GM12875 (cell line): ENCODE results near the gene SLC29A1.

ENCODE experiments used
- H3K4me3 ChIP-seq: one replicate; pipeline ENCODE4 v1.5.1; 2011; ENCODE audit warnings: low read depth, low read length, control low read depth
- TF ChIP-seq, protein P1 (sequence below): IDR thresholded peaks from 2 replicates; pipeline ENCODE4 v1.5.1; 2011; ENCODE audit warnings: low read depth, mild to moderate bottlenecking, control low read depth, inconsistent platforms, low read length, moderate library complexity, borderline replicate concordance; ENCODE audit not compliant: insufficient read depth

SLC29A1 gene

DNA sequence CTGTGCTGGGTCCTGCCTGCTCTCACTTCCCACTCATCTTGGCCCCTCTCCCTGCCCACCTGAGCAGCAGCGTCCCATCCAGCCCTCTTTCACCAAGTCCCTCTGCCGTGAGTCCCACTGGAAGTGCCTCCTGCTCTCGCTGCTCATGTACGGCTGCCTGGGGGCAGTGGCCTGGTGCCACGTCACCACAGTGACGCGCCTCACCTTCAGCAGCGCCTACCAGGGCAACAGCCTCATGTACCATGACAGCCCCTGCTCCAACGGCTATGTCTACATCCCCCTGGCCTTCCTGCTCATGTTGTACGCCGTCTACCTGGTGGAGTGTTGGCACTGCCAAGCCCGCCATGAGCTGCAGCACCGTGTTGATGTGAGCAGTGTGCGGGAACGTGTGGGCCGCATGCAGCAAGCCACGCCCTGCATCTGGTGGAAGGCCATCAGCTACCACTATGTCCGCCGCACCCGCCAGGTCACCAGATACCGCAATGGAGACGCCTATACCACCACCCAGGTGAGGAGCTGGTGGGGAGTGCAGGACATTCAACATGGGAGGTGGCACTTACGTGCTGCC is 49.7 kb downstream of the SLC29A1 start:
- TF ChIP-seq, protein P1, sequence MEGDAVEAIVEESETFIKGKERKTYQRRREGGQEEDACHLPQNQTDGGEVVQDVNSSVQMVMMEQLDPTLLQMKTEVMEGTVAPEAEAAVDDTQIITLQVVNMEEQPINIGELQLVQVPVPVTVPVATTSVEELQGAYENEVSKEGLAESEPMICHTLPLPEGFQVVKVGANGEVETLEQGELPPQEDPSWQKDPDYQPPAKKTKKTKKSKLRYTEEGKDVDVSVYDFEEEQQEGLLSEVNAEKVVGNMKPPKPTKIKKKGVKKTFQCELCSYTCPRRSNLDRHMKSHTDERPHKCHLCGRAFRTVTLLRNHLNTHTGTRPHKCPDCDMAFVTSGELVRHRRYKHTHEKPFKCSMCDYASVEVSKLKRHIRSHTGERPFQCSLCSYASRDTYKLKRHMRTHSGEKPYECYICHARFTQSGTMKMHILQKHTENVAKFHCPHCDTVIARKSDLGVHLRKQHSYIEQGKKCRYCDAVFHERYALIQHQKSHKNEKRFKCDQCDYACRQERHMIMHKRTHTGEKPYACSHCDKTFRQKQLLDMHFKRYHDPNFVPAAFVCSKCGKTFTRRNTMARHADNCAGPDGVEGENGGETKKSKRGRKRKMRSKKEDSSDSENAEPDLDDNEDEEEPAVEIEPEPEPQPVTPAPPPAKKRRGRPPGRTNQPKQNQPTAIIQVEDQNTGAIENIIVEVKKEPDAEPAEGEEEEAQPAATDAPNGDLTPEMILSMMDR, result no peak
- no peak overlapping the region for H3K4me3 ChIP-seq

DNA sequence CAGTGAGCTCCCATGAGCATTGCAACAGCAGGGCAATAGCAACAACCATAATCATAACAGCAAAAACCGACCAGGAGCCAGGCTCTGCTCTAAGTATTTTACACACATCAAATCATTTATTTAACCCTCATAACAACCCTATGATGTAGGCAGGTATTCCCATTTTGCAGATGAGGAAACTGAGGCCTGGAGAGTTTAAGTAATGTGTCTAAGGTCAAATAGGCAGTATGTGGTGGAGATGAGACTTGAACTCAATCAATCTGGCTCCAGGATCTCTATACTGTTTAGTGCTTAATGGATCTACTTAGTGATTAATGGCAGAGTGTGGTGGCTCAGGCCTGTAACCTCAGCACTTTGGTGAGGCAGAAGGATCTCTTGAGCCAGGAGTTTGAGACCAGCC is 50.2 kb downstream of the SLC29A1 start:
- TF ChIP-seq, protein P1, result no peak

DNA sequence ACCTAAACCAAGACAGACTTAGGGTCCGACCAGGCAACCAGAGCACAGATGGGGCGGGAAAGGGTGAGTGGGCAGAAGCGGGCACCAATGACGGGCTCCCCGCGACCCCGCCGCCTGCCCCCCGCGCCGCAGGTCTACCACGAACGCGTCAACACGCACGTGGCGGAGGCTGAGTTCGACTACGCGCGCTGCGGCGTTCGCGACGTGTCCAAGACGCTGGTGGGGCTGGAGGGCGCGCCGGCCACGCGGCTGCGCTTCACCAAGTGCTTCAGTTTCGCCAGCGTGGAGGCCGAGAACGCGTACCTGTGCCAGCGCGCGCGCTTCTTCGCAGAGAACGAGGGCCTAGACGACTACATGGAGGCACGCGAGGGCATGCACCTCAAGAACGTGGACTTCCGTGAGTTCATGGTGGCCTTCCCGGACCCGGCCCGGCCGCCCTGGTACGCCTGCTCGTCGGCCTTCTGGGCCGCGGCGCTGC is 51.9 kb downstream of the SLC29A1 start:
- TF ChIP-seq, protein P1, result no peak
- H3K4me3 ChIP-seq, result no peak overlapping the region

More for the DNA sequence above, 50.2 kb downstream of the SLC29A1 start:
- H3K4me3 ChIP-seq, result no peak overlapping the region

DNA sequence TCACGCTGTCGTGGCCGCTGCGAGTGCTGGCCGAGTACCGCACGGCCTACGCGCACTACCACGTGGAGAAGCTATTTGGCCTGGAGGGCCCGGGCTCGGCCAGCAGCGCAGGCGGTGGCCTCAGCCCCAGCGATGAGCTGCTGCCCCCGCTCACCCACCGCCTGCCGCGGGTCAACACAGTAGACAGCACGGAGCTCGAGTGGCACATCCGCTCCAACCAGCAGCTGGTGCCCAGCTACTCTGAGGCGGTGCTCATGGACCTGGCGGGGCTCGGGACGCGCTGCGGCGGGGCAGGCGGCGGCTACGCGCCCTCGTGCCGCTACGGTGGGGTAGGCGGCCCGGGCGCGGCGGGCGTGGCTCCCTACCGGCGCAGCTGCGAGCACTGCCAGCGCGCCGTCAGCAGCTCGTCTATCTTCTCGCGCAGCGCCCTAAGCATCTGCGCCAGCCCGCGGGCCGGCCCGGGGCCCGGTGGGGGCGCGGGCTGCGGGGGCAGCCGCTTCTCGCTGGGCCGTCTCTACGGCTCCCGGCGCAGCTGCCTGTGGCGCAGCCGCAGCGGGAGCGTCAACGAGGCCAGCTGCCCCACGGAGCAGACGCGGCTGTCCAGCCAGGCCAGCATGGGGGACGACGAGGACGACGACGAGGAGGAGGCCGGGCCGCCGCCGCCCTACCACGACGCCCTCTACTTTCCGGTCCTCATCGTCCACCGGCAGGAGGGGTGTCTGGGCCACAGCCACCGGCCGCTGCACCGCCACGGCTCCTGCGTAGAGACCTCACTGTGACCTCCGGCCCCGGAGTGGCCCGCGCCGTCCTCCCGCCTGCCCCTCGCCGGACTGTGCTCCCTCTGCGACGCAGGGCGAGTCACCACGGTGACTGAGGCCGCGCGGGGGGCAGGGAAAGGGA is 52.6 kb downstream of the SLC29A1 start:
- TF ChIP-seq, protein P1, result no peak
- no peak overlapping the region for H3K4me3 ChIP-seq

DNA sequence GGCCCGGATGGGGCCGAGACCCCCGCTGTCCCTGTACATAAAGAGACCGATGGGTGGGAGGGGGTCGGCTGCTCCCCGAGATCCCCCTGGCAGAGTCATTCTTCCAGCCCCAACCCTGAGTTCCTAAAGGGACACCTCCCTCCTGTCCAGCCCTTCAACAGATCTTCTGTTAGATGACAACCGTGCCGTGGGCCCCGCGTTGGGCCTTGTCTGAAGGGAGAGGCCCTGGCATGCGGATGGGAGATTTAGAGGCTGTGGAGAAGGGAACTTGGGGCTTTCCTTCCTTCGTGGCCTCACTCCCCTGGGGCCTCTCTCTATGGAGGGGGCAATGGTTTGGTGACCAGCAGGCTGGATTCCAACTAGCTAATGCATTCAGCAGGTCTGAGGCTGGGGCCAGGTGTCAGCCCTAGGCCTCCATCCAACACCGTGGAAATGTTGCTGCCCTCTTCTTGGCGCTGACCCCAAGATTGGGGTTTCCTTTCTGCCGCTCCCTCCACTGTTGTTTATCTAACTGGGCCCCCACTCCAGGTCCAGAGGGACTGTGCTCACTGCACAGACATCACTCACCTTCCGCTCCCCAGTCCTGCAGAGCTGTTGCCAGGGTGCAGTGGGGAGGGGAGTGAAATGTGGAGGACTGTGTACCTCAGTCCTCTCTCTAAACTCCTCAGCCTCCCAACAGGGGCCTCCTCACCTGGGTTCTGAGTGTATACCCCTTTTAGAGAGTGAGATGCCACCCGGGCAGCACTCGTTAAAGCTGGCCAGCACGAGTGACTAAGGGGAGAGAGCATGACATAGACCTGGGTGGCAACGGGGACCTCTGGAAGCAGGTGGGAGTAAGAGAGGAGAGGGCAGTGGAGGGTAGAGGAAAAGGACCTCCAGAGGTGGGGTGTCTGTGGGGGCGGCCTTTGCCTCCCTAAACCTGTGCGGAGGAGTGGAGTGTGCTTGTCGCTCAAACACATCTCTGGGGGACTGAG is 53.6 kb downstream of the SLC29A1 start:
- TF ChIP-seq, protein P1, result no peak
- no peak overlapping the region for H3K4me3 ChIP-seq

DNA sequence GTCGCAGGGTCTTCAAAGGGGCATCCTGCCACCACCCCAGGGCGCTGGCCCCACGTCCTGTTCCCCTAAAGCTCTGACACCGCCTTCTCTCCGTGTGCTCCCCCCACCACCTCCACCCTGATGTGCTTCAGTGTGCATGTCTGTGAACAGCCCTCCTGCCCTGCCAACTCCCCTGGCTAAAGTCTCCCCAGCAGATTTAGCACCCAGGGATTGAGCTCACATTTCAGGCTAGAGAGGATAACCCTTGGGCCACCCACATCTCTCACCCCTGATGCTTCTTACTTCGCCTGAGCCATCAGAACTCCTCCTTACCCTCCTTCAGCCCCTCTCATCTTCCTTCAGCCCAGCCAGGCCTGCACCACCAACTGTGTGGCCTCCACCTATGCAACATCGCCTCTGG is 54.4 kb downstream of the SLC29A1 start:
- H3K4me3 ChIP-seq, result no peak overlapping the region
- TF ChIP-seq, protein P1, result no peak
